Measurements from ENCODE around the gene DCLK2.

Gene DCLK2

GRCh38 chr4:150265806-150266205 lies 187.6 kb downstream of the DCLK2 start:
- Histone ChIP-seq H2AFZ (ENCODE audit: low read depth, low read length) (no peak overlapping the region), H3K36me3 (replicated peaks; ENCODE audit: low read depth, low read length) (no peaks in the 10 kb centered on the region), H4K20me1 (ENCODE audit: insufficient read depth, low read length) (no peaks in the 10 kb centered on the region), H3K27ac (ENCODE audit: low read length) (no peak overlapping the region), H3K27me3 (ENCODE audit: low read depth, low read length) (no peaks in the 10 kb centered on the region), H3K9me3 (ENCODE audit: insufficient read depth, low read length) (no peaks in the 10 kb centered on the region), H3K9ac (ENCODE audit: low read length) (no peak overlapping the region), H3K4me2 (ENCODE audit: low read length) (no peak overlapping the region), H3K4me1 (ENCODE audit: low read length) (no peaks in the 10 kb centered on the region), H3K4me3 (ENCODE audit: low read length) (no peak overlapping the region), H3K79me2 (ENCODE audit: low read length) (no peaks in the 10 kb centered on the region)
- TF ChIP-seq, protein P1, sequence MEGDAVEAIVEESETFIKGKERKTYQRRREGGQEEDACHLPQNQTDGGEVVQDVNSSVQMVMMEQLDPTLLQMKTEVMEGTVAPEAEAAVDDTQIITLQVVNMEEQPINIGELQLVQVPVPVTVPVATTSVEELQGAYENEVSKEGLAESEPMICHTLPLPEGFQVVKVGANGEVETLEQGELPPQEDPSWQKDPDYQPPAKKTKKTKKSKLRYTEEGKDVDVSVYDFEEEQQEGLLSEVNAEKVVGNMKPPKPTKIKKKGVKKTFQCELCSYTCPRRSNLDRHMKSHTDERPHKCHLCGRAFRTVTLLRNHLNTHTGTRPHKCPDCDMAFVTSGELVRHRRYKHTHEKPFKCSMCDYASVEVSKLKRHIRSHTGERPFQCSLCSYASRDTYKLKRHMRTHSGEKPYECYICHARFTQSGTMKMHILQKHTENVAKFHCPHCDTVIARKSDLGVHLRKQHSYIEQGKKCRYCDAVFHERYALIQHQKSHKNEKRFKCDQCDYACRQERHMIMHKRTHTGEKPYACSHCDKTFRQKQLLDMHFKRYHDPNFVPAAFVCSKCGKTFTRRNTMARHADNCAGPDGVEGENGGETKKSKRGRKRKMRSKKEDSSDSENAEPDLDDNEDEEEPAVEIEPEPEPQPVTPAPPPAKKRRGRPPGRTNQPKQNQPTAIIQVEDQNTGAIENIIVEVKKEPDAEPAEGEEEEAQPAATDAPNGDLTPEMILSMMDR (IDR thresholded peaks at IDR 0.05; ENCODE audit: low read depth, low read length): no peak
- no peak for TF ChIP-seq EZH2phosphoT487 (IDR thresholded peaks at IDR 0.05; ENCODE audit: low read depth)

GRCh38 chr4:150268444-150268843 lies 190.2 kb downstream of the DCLK2 start:
- no peak for TF ChIP-seq EZH2phosphoT487 (IDR thresholded peaks at IDR 0.05; ENCODE audit: low read depth)
- TF ChIP-seq, protein P1 (IDR thresholded peaks at IDR 0.05; ENCODE audit: low read depth, low read length): no peak

DNA sequence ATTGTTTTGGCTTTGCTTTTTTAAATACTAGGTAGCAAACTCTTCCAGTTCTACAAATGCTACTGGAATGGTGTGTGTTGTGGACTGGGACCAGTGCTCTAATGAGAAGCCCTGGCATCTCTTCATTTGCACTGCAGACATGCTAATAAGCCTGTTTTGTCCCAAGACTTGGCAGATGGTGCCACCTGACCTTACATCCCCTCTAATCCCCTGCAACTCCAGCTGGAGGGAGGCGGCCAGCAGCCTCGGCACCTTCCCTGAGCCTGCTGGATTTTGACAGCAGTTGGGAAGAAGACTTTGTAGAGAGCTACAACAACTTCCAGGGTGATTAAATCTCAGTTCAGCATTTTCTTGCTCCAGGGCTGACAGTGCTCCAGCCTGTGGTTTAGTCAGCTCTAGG lies 200.0 kb downstream of the DCLK2 start:
- Histone ChIP-seq H2AFZ (ENCODE audit: low read depth, low read length) (no peak overlapping the region), H3K4me1 (ENCODE audit: low read length) (no peaks in the 10 kb centered on the region), H3K4me3 (ENCODE audit: low read length) (no peak overlapping the region), H3K79me2 (ENCODE audit: low read length) (no peaks in the 10 kb centered on the region), H3K4me2 (ENCODE audit: low read length) (no peak overlapping the region), H4K20me1 (ENCODE audit: insufficient read depth, low read length) (no peaks in the 10 kb centered on the region), H3K36me3 (replicated peaks; ENCODE audit: low read depth, low read length) (no peaks in the 10 kb centered on the region), H3K9ac (ENCODE audit: low read length) (no peak overlapping the region), H3K27ac (ENCODE audit: low read length) (no peak overlapping the region), H3K27me3 (ENCODE audit: low read depth, low read length) (no peaks in the 10 kb centered on the region), H3K9me3 (ENCODE audit: insufficient read depth, low read length) (no peaks in the 10 kb centered on the region)
- no peak for TF ChIP-seq EZH2phosphoT487 (IDR thresholded peaks at IDR 0.05; ENCODE audit: low read depth)
- TF ChIP-seq, protein P1 (IDR thresholded peaks at IDR 0.05; ENCODE audit: low read depth, low read length): no peak

More at GRCh38 chr4:150268444-150268843, 190.2 kb downstream of the DCLK2 start:
- no peak overlapping the region for H3K9ac ChIP-seq (ENCODE audit: low read length)
- no peaks in the 10 kb centered on the region for H3K27me3 ChIP-seq (ENCODE audit: low read depth, low read length)
- H3K27ac ChIP-seq (ENCODE audit: low read length): no peak overlapping the region
- no peak overlapping the region for H3K4me3 ChIP-seq (ENCODE audit: low read length)
- no peak overlapping the region for H3K4me2 ChIP-seq (ENCODE audit: low read length)
- no peaks in the 10 kb centered on the region for H3K9me3 ChIP-seq (ENCODE audit: insufficient read depth, low read length)
- no peaks in the 10 kb centered on the region for H4K20me1 ChIP-seq (ENCODE audit: insufficient read depth, low read length)
- no peaks in the 10 kb centered on the region for H3K36me3 ChIP-seq (replicated peaks; ENCODE audit: low read depth, low read length)
- H2AFZ ChIP-seq (ENCODE audit: low read depth, low read length): no peak overlapping the region
- H3K4me1 ChIP-seq (ENCODE audit: low read length): no peaks in the 10 kb centered on the region
- no peaks in the 10 kb centered on the region for H3K79me2 ChIP-seq (ENCODE audit: low read length)

DNA sequence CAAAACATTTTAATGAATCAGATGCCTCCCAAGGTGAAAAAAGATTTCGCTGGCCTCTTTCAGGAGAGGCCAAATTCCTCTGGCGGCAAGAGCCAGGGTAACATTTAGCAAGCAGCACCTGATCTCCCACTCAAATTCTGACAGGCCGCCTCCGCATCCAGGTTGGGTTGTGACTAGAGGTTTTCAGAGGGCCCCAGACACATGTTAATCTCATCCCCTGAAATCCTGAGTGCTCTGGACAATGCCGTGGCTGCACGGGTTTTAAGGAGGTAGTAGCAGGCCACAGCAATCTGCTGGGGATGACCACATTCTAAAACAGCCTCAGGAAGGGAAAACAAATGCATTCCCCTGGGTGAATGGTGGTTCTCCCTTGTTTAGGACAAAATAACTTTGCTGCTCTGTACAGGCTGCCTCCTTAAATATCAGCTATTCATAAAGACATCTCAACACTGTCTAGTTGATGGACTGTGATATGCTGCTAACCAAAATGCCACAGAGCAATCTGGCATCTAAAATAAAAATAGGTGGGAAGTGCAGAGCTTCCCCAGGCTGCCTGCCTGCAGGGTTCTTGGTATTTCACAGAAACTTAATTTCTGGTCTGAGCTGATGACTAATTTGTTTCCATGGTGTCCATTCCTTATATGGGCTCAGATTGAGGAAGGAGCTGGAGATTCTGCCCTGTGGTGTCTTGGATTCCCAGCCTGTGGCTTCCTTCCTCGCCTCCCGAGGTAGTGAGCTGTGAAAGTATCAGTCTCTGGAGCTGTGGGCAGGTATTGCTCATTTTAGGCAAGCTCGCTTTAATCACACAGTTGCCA lies 202.0 kb downstream of the DCLK2 start:
- Histone ChIP-seq H3K27me3 (ENCODE audit: low read depth, low read length) (no peaks in the 10 kb centered on the region), H4K20me1 (ENCODE audit: insufficient read depth, low read length) (no peaks in the 10 kb centered on the region), H3K9me3 (ENCODE audit: insufficient read depth, low read length) (no peaks in the 10 kb centered on the region), H3K4me3 (ENCODE audit: low read length) (no peak overlapping the region), H3K4me1 (ENCODE audit: low read length) (no peaks in the 10 kb centered on the region), H3K27ac (ENCODE audit: low read length) (no peak overlapping the region), H3K79me2 (ENCODE audit: low read length) (no peaks in the 10 kb centered on the region), H3K9ac (ENCODE audit: low read length) (no peak overlapping the region), H3K36me3 (replicated peaks; ENCODE audit: low read depth, low read length) (no peaks in the 10 kb centered on the region), H2AFZ (ENCODE audit: low read depth, low read length) (no peak overlapping the region), H3K4me2 (ENCODE audit: low read length) (no peak overlapping the region)
- no peak for TF ChIP-seq EZH2phosphoT487 (IDR thresholded peaks at IDR 0.05; ENCODE audit: low read depth)
- TF ChIP-seq, protein P1 (IDR thresholded peaks at IDR 0.05; ENCODE audit: low read depth, low read length): no peak

Data from OCI-LY3 (cell line).